Measurements from ENCODE around the gene STMP1. TPM values are rescaled to one million over a fixed set of nuclear protein-coding genes. Genes with fewer than 3 reads are reported as not detected.

Gene STMP1
- total and polyA plus RNA-seq, 12 donors = 20.8 to 52.4 (median 32.5) TPM

DNA sequence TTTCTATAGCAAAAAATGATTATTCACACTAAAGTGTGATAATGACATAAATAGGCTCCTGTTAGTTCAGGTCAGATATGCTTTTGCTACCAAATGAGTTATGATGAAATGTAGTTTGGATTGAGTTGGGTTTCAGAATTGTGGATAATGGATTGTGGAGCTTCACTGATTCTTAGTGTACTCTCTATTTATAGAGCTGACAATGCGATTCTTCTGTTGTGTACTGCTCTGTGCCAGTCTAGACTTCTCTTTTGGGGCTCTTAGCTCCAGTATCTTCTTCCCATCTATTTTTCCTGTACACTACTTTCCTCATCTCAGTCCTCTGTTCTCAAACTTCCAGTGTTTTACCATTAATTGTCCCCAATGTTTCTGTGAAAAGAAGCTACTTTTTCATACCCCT is 7.5 kb downstream of the STMP1 start:
- intact Hi-C loops (cut with DNase I) = loop anchor here (10.0 kb wide), 2 partner anchors 125 to 335 kb away; no protein-coding TSS in a partner anchor
- Histone ChIP-seq H3K27ac (peak overlapping the region in 2 of 5 donors; percentile 27 to 33), H3K9me3 (replicated peaks in 1 of 3) (no peaks in the 10 kb centered on the region), H3K36me3 (replicated peaks in 1 of 2) (peaks cover 0 to 10% of the 10 kb centered on the region in 2 donors), H3K4me3 (no peak overlapping the region), H3K4me1 (replicated peaks in 1 of 2) (peaks cover 19 to 49% of the 10 kb centered on the region in 2 donors), H3K27me3 (no peaks in the 10 kb centered on the region)
- 78 to 88% (median 86%) methylated on average over 1 of the region's 1 CpG for WGBS, 4 donors
- no peak for DNase-seq
- no peak for TF ChIP-seq POLR2A (IDR thresholded peaks at IDR 0.05)
- TF ChIP-seq, protein P1, sequence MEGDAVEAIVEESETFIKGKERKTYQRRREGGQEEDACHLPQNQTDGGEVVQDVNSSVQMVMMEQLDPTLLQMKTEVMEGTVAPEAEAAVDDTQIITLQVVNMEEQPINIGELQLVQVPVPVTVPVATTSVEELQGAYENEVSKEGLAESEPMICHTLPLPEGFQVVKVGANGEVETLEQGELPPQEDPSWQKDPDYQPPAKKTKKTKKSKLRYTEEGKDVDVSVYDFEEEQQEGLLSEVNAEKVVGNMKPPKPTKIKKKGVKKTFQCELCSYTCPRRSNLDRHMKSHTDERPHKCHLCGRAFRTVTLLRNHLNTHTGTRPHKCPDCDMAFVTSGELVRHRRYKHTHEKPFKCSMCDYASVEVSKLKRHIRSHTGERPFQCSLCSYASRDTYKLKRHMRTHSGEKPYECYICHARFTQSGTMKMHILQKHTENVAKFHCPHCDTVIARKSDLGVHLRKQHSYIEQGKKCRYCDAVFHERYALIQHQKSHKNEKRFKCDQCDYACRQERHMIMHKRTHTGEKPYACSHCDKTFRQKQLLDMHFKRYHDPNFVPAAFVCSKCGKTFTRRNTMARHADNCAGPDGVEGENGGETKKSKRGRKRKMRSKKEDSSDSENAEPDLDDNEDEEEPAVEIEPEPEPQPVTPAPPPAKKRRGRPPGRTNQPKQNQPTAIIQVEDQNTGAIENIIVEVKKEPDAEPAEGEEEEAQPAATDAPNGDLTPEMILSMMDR (IDR thresholded peaks at IDR 0.05) = no peak

- DNase-seq = no peak
- no peaks in the 10 kb centered on the region for H3K9me3 ChIP-seq (replicated peaks in 1 of 3)
- H3K27me3 ChIP-seq = no peaks in the 10 kb centered on the region
- intact Hi-C loops (cut with DNase I) = loop anchor here (10.0 kb wide), 2 partner anchors 125 to 335 kb away; no protein-coding TSS in a partner anchor
- TF ChIP-seq, protein P1 (IDR thresholded peaks at IDR 0.05) = no peak
- no peak for TF ChIP-seq POLR2A (IDR thresholded peaks at IDR 0.05)
- H3K36me3 ChIP-seq (replicated peaks in 1 of 2) = peaks cover 0 to 12% of the 10 kb centered on the region in 2 donors
- 51 to 58% (median 53%) methylated on average over 1 of the region's 1 CpG for WGBS, 4 donors
- H3K4me1 ChIP-seq (replicated peaks in 1 of 2) = peaks cover 19 to 47% of the 10 kb centered on the region in 2 donors
- no peak overlapping the region for H3K4me3 ChIP-seq
- H3K27ac ChIP-seq = peak overlapping the region in 2 of 5 donors; percentile 27 to 33
Measured at GRCh38 chr7:135670179-135670578, 7.9 kb downstream of the STMP1 start.

- DNase-seq = peak in 4 of 7 donors; percentile 34 to 55 (median 46)
- TF ChIP-seq, protein P1 (IDR thresholded peaks at IDR 0.05) = peak; percentile 67 to 85 (median 76)
- TF ChIP-seq POLR2A (IDR thresholded peaks at IDR 0.05) = no peak
- 52 to 62% (median 57%) methylated on average over 3 of the region's 3 CpGs for WGBS, 4 donors
- intact Hi-C loops (cut with DNase I) = loop anchor here (10.0 kb wide), 2 partner anchors 122 to 332 kb away; no protein-coding TSS in a partner anchor
- Histone ChIP-seq H3K9me3 (replicated peaks in 1 of 3) (no peaks in the 10 kb centered on the region), H3K4me1 (replicated peaks in 1 of 2) (peaks cover 19 to 38% of the 10 kb centered on the region in 2 donors), H3K4me3 (no peak overlapping the region), H3K27me3 (no peaks in the 10 kb centered on the region), H3K36me3 (replicated peaks in 1 of 2) (peaks cover 0 to 27% of the 10 kb centered on the region in 2 donors), H3K27ac (peak overlapping the region in 3 of 5 donors; percentile 15 to 63 (median 45))
Measured at GRCh38 chr7:135672560-135673359, 10.4 kb downstream of the STMP1 start.

DNA sequence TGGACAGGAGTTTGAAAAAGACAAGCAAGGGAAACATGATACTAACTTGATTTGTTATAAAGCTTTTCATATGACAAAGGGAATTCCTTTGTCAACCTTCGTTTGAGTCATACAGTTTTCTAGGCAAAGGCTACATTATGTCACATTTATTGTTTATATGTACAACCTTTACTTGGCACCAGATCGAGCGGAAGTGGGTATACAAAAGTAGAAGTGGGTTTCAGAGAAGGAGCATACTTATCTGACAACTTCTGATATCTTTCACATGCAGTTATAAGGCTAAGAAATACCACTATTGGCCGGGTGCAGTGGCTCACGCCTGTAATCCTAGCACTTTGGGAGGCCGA is 11.0 kb downstream of the STMP1 start:
- H3K4me3 ChIP-seq = no peak overlapping the region
- H3K27ac ChIP-seq = peak overlapping the region in 3 of 5 donors; percentile 15 to 63 (median 45)
- no peaks in the 10 kb centered on the region for H3K27me3 ChIP-seq
- no peaks in the 10 kb centered on the region for H3K9me3 ChIP-seq (replicated peaks in 1 of 3)
- H3K36me3 ChIP-seq (replicated peaks in 1 of 2) = peaks cover 0 to 27% of the 10 kb centered on the region in 2 donors
- TF ChIP-seq, protein P1 (IDR thresholded peaks at IDR 0.05) = no peak
- no peak for TF ChIP-seq POLR2A (IDR thresholded peaks at IDR 0.05)
- 56 to 72% (median 64%) methylated on average over 6 of the region's 6 CpGs for WGBS, 4 donors
- peak in 1 of 7 donors; percentile 34 for DNase-seq
- intact Hi-C loops (cut with DNase I) = loop anchor here (10.0 kb wide), 2 partner anchors 121 to 331 kb away; no protein-coding TSS in a partner anchor
- peaks cover 20 to 38% of the 10 kb centered on the region in 2 donors for H3K4me1 ChIP-seq (replicated peaks in 1 of 2)

All from adrenal gland (tissue), 12 donors.